Stomach (tissue), 9 donors: ENCODE results near the gene TNNI3K. TPM values are rescaled to one million over a fixed set of nuclear protein-coding genes. Genes with fewer than 3 reads are reported as not detected.

ENCODE experiments used
- DNase-seq, 2 donors: peaks; one replicate each; pipeline versions ENCODE4 v3.0.0 to v3.0.0-alpha.2; 2013 to 2019
- H3K27ac ChIP-seq, 5 donors: fragments of 200-600 bp in 4 of 5; sonication (generic) in 4 of 5; one replicate each; pipeline ENCODE4 v1.5.1; 2013 to 2019; ENCODE audit warnings: mild to moderate bottlenecking in 1 of 5, moderate library complexity in 1 of 5
- H3K27me3 ChIP-seq, 3 donors: fragments of 200-600 bp; sonication (generic); one replicate each; pipeline ENCODE4 v1.5.1; 2017 to 2019; ENCODE audit warnings: mixed run types in 1 of 3
- H3K36me3 ChIP-seq, 4 donors: fragments of 200-600 bp; sonication (generic); 1 replicate in 3 of 4; 2 replicates in 1 of 4; pipeline ENCODE4 v1.5.1; 2016 to 2019
- H3K4me1 ChIP-seq, 4 donors: fragments of 200-600 bp; sonication (generic); one replicate each; pipeline ENCODE4 v1.5.1; 2016 to 2019
- H3K4me3 ChIP-seq, 4 donors: fragments of 200-600 bp; sonication (generic) in 3 of 4; one replicate each; pipeline ENCODE4 v1.5.1; 2016 to 2019; ENCODE audit warnings: mild to moderate bottlenecking in 1 of 4
- H3K9me3 ChIP-seq, 4 donors: fragments of 200-600 bp; sonication (generic); one replicate each; pipeline ENCODE4 v1.5.1; 2016 to 2019
- CTCF ChIP-seq, 7 experiments: fragments of 450-650 bp in 4 of 7; fragments of 200-600 bp in 3 of 7; sonication (generic) in 3 of 7; IDR thresholded peaks; one replicate each; pipeline ENCODE4 v1.5.1; 2016 to 2019; ENCODE audit warnings: antibody characterized with exemption in 7 of 7, control low read depth in 2 of 7, mild to moderate bottlenecking in 1 of 7
- EP300 ChIP-seq: sonication (generic); formaldehyde crosslinking; IDR thresholded peaks from one replicate; pipeline ENCODE4 v1.6.1; 2017; ENCODE audit warnings: antibody characterized with exemption
- POLR2A ChIP-seq, 4 donors: fragments of 450-650 bp; IDR thresholded peaks; one replicate each; pipeline ENCODE4 v1.6.1; 2016; ENCODE audit warnings: antibody characterized with exemption in 4 of 4, control low read depth in 2 of 4, mild to moderate bottlenecking in 1 of 4, moderate library complexity in 1 of 4
- POLR2AphosphoS5 ChIP-seq, 3 donors: sonication (generic); formaldehyde crosslinking; IDR thresholded peaks; one replicate each; pipeline ENCODE4 v1.6.1; 2016; ENCODE audit warnings: antibody characterized with exemption in 3 of 3
- WGBS, 5 donors: extraction: QIAGEN DNeasy Blood & Tissue Kit in 3 of 5; methylation state at CpG; one replicate each; pipeline versions ENCODE4 v1.1.5 to v1.1.7; 2013 to 2018; 5-methylcytosine and 5-hydroxymethylcytosine counted together
- intact Hi-C: fragments of 100-400 bp; cut with DNase I; formaldehyde crosslinking; loops from one replicate; pipeline ENCODE4 v1.15.1; 2023; ENCODE audit warnings: low total_unique reads
- polyA plus RNA-seq, 3 donors: library from polyadenylated mRNA; stranded (reverse); fragments of 200-250 nt; gene quantifications; one replicate each; pipeline ENCODE4 v1.2.3, GENCODE V29; 2013
- total RNA-seq, 5 donors: library from RNA; depleted of rRNA; stranded (reverse); fragments of >200 nt; gene quantifications; one replicate each; pipeline versions ENCODE4 v1.1.0 to v1.2.3, GENCODE V29; 2014 to 2016
- donor health status: healthy with polysubstance abuse.
- donor health status: Bipolar disorder and iron deficiency.
- donor health status: healthy.

TNNI3K gene
- total and polyA plus RNA-seq, 8 donors = 0.25 to 7.0 (median 1.7) TPM; not detected in 4

GRCh38 chr1:74266001-74266400 is 30.8 kb downstream of the TNNI3K start:
- DNase-seq = no peak
- WGBS, 5 donors = 90 to 95% (median 92%) methylated on average over 3 of the region's 3 CpGs
- no peak for TF ChIP-seq CTCF (IDR thresholded peaks at IDR 0.05)
- no peak for TF ChIP-seq EP300
- TF ChIP-seq POLR2A (IDR thresholded peaks at IDR 0.05) = no peak
- no peak for TF ChIP-seq POLR2AphosphoS5 (IDR thresholded peaks at IDR 0.05)
- Histone ChIP-seq H3K36me3 (no peaks in the 10 kb centered on the region), H3K9me3 (no peaks in the 10 kb centered on the region), H3K4me1 (no peaks in the 10 kb centered on the region), H3K27me3 (no peaks in the 10 kb centered on the region), H3K27ac (no peak overlapping the region), H3K4me3 (no peak overlapping the region)
- intact Hi-C loops = no loop called here

- no peaks in the 10 kb centered on the region for H3K4me1 ChIP-seq
- H3K27ac ChIP-seq = no peak overlapping the region
- no peak for DNase-seq
- H3K9me3 ChIP-seq = no peaks in the 10 kb centered on the region
- no peak overlapping the region for H3K4me3 ChIP-seq
- TF ChIP-seq POLR2AphosphoS5 (IDR thresholded peaks at IDR 0.05) (no peak), EP300 (no peak), CTCF (IDR thresholded peaks at IDR 0.05) (no peak), POLR2A (IDR thresholded peaks at IDR 0.05) (no peak)
- peaks cover 0 to 3% (median 0%) of the 10 kb centered on the region in 4 donors for H3K36me3 ChIP-seq
- H3K27me3 ChIP-seq = no peaks in the 10 kb centered on the region
- WGBS, 5 donors = 46 to 79% (median 56%) methylated on average over 2 of the region's 2 CpGs
- intact Hi-C loops = no loop called here
These were observed 36.3 kb downstream of the TNNI3K start for GRCh38 chr1:74271503-74271902.

- WGBS, 5 donors = 84 to 95% (median 93%) methylated on average over 6 of the region's 6 CpGs
- H3K4me3 ChIP-seq = no peak overlapping the region
- H3K27ac ChIP-seq = no peak overlapping the region
- no peaks in the 10 kb centered on the region for H3K36me3 ChIP-seq
- H3K9me3 ChIP-seq = no peaks in the 10 kb centered on the region
- intact Hi-C loops = no loop called here
- no peaks in the 10 kb centered on the region for H3K27me3 ChIP-seq
- no peaks in the 10 kb centered on the region for H3K4me1 ChIP-seq
- no peak for DNase-seq
- no peak for TF ChIP-seq POLR2A (IDR thresholded peaks at IDR 0.05)
- no peak for TF ChIP-seq POLR2AphosphoS5 (IDR thresholded peaks at IDR 0.05)
- no peak for TF ChIP-seq EP300
- no peak for TF ChIP-seq CTCF (IDR thresholded peaks at IDR 0.05)
These were observed 45.6 kb downstream of the TNNI3K start for GRCh38 chr1:74280642-74281396.

DNA sequence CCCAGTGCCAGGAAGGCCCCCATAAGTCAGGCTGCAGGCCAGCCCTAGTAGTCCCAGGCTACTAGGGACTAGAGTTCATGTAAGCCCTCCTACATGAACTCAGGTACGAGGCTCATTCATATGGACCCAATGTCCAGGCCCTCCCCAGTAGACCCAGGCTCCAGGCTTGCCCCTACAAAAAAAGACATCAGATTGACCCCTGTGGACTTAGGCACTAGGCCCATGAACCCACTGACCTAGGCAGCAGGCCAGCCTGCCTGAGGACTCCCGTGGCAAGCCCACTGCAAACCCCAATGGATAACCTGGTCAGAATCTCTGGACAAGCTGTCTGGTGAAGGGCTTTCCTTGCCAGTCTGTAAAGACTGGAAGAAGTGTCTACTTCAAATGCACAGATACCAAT is 51.2 kb downstream of the TNNI3K start:
- no peak for TF ChIP-seq EP300
- no peak for TF ChIP-seq CTCF (IDR thresholded peaks at IDR 0.05)
- TF ChIP-seq POLR2AphosphoS5 (IDR thresholded peaks at IDR 0.05) = no peak
- TF ChIP-seq POLR2A (IDR thresholded peaks at IDR 0.05) = no peak
- 88 to 100% (median 91%) methylated on average over 1 to 2 of the region's 2 CpGs for WGBS, 5 donors
- intact Hi-C loops = no loop called here
- peaks cover 0 to 9% (median 4%) of the 10 kb centered on the region in 4 donors for H3K9me3 ChIP-seq
- no peaks in the 10 kb centered on the region for H3K4me1 ChIP-seq
- no peaks in the 10 kb centered on the region for H3K27me3 ChIP-seq
- H3K4me3 ChIP-seq = no peak overlapping the region
- no peak overlapping the region for H3K27ac ChIP-seq
- no peak for DNase-seq
- H3K36me3 ChIP-seq = no peaks in the 10 kb centered on the region
